H9 (cell line): ENCODE measurements around the gene C18orf63. TPM values are rescaled to one million over a fixed set of nuclear protein-coding genes. Genes with fewer than 3 reads are reported as not detected.

Source experiments
- DNase-seq: peaks from one replicate; pipeline ENCODE4 v3.0.0-alpha.2; 2017
- H2AFZ ChIP-seq: one replicate; pipeline ENCODE4 v1.6.1; 2013; ENCODE audit warnings: mild to moderate bottlenecking, low read length, control low read depth, moderate library complexity
- H2AK5ac ChIP-seq: 2 replicates; pipeline ENCODE4 v1.6.1; 2013; ENCODE audit warnings: low read length, control low read depth, mixed read lengths; ENCODE audit not compliant: insufficient read length
- H2BK120ac ChIP-seq: one replicate; pipeline ENCODE4 v1.6.1; 2013; ENCODE audit warnings: low read depth, mild to moderate bottlenecking, low read length, control low read depth, inconsistent platforms; ENCODE audit not compliant: poor library complexity, severe bottlenecking
- H2BK12ac ChIP-seq: 2 replicates; pipeline ENCODE4 v1.6.1; 2013; ENCODE audit warnings: low read length, control low read depth, mixed read lengths, low read depth; ENCODE audit not compliant: insufficient read length
- H2BK15ac ChIP-seq: 2 replicates; pipeline ENCODE4 v1.6.1; 2013; ENCODE audit warnings: low read depth, low read length, control low read depth
- H2BK20ac ChIP-seq: one replicate; pipeline ENCODE4 v1.6.1; 2013; ENCODE audit warnings: low read depth, mild to moderate bottlenecking, low read length, control low read depth, inconsistent platforms; ENCODE audit not compliant: poor library complexity, severe bottlenecking
- H2BK5ac ChIP-seq: 2 replicates; pipeline ENCODE4 v1.6.1; 2013; ENCODE audit warnings: low read length, control low read depth, mixed read lengths; ENCODE audit not compliant: insufficient read length
- H3K14ac ChIP-seq: 2 replicates; pipeline ENCODE4 v1.6.1; 2013; ENCODE audit warnings: low read length, control low read depth; ENCODE audit not compliant: insufficient read depth
- H3K18ac ChIP-seq: 2 replicates; pipeline ENCODE4 v1.6.1; 2013; ENCODE audit warnings: low read depth, mild to moderate bottlenecking, mixed read lengths, low read length, control low read depth; ENCODE audit not compliant: insufficient read length
- H3K23ac ChIP-seq: 2 replicates; pipeline ENCODE4 v1.6.1; 2013; ENCODE audit warnings: low read length, control low read depth, mixed read lengths, low read depth; ENCODE audit not compliant: insufficient read length
- H3K23me2 ChIP-seq: 2 replicates; pipeline ENCODE4 v1.6.1; 2013; ENCODE audit warnings: low read depth, mild to moderate bottlenecking, mixed read lengths, low read length, control low read depth; ENCODE audit not compliant: insufficient read length, poor library complexity, severe bottlenecking
- H3K27ac ChIP-seq: 2 replicates; pipeline ENCODE4 v1.5.1; 2013; ENCODE audit warnings: low read length, control low read depth, mixed read lengths, low read depth; ENCODE audit not compliant: insufficient read length
- H3K27me3 ChIP-seq: 2 replicates; pipeline ENCODE4 v1.6.1; 2013; ENCODE audit warnings: low read length, control low read depth, inconsistent platforms; ENCODE audit not compliant: insufficient read depth
- H3K4ac ChIP-seq: 2 replicates; pipeline ENCODE4 v1.6.1; 2013; ENCODE audit warnings: low read depth, mild to moderate bottlenecking, control low read depth, inconsistent platforms, low read length, moderate library complexity
- H3K4me1 ChIP-seq: 2 replicates; pipeline ENCODE4 v1.6.1; 2013; ENCODE audit warnings: low read length, control low read depth, inconsistent platforms; ENCODE audit not compliant: insufficient read depth
- H3K4me2 ChIP-seq: 2 replicates; pipeline ENCODE4 v1.6.1; 2013; ENCODE audit warnings: low read length, control low read depth, mixed read lengths; ENCODE audit not compliant: insufficient read length, insufficient read depth
- H3K56ac ChIP-seq: 2 replicates; pipeline ENCODE4 v1.6.1; 2013; ENCODE audit warnings: low read depth, mild to moderate bottlenecking, mixed read lengths, low read length, control low read depth; ENCODE audit not compliant: insufficient read length
- H3K79me1 ChIP-seq: 2 replicates; pipeline ENCODE4 v1.6.1; 2013; ENCODE audit warnings: low read depth, mild to moderate bottlenecking, moderate library complexity, low read length, control low read depth, inconsistent platforms; ENCODE audit not compliant: insufficient read depth, poor library complexity, severe bottlenecking
- H3K79me2 ChIP-seq: 2 replicates; pipeline ENCODE4 v1.6.1; 2013; ENCODE audit warnings: low read length, control low read depth, inconsistent platforms; ENCODE audit not compliant: insufficient read depth
- H3K9ac ChIP-seq: 2 replicates; pipeline ENCODE4 v1.6.1; 2013; ENCODE audit warnings: low read length, control low read depth, mixed read lengths; ENCODE audit not compliant: insufficient read length; ENCODE audit errors: extremely low read depth
- H3K9me3 ChIP-seq: one replicate; pipeline ENCODE4 v1.6.1; 2013; ENCODE audit warnings: low read depth, low read length, inconsistent platforms; ENCODE audit not compliant: control insufficient read depth
- H3T11ph ChIP-seq: one replicate; pipeline ENCODE4 v1.6.1; 2013; ENCODE audit warnings: mild to moderate bottlenecking, low read length, control low read depth, inconsistent platforms
- H4K20me1 ChIP-seq: one replicate; pipeline ENCODE4 v1.6.1; 2013; ENCODE audit not compliant: control insufficient read depth, insufficient read length, insufficient read depth
- H4K5ac ChIP-seq: 2 replicates; pipeline ENCODE4 v1.6.1; 2013; ENCODE audit warnings: low read depth, mild to moderate bottlenecking, mixed read lengths, low read length, control low read depth; ENCODE audit not compliant: insufficient read length
- H4K8ac ChIP-seq: replicated peaks from 2 replicates; pipeline ENCODE4 v1.6.1; 2013; ENCODE audit warnings: low read length, control low read depth, mixed read lengths, low read depth; ENCODE audit not compliant: insufficient read length
- H4K91ac ChIP-seq: 2 replicates; pipeline ENCODE4 v1.6.1; 2013; ENCODE audit warnings: low read depth, mild to moderate bottlenecking, moderate library complexity, mixed read lengths, low read length, control low read depth; ENCODE audit not compliant: insufficient read length
- H3K27ac Mint-ChIP-seq, 3 experiments: 2 replicates in 2 of 3; 3 replicates in 1 of 3; pipeline ENCODE4 v1.8.0; 2020 to 2021; ENCODE audit warnings: mixed read lengths in 3 of 3, mild to moderate bottlenecking in 1 of 3, moderate library complexity in 1 of 3
- H3K27me3 Mint-ChIP-seq: 2 replicates; pipeline ENCODE4 v1.8.0; 2021; ENCODE audit warnings: low read depth, mild to moderate bottlenecking, moderate library complexity, mixed read lengths
- H3K36me3 Mint-ChIP-seq, 3 experiments: 2 replicates in 2 of 3; 3 replicates in 1 of 3; pipeline ENCODE4 v1.8.0; 2020 to 2021; ENCODE audit warnings: low read depth in 3 of 3, mixed read lengths in 3 of 3; ENCODE audit not compliant: insufficient read depth in 1 of 3
- H3K4me1 Mint-ChIP-seq, 2 experiments: 2 replicates each; pipeline ENCODE4 v1.8.0; 2020; ENCODE audit warnings: mixed read lengths in 2 of 2
- H3K4me3 Mint-ChIP-seq, 2 experiments: 2 replicates in 1 of 2; 3 replicates in 1 of 2; pipeline ENCODE4 v1.8.0; 2020 to 2021; ENCODE audit warnings: mild to moderate bottlenecking in 2 of 2, mixed read lengths in 2 of 2, moderate library complexity in 1 of 2
- H3K9me3 Mint-ChIP-seq, 2 experiments: 2 replicates in 1 of 2; 3 replicates in 1 of 2; pipeline ENCODE4 v1.8.0; 2020; ENCODE audit warnings: mild to moderate bottlenecking in 2 of 2, mixed read lengths in 2 of 2, moderate library complexity in 1 of 2
- CTCF ChIP-seq: fragments of 200-600 bp; sonication (generic); conservative IDR thresholded peaks from 3 replicates; pipeline ENCODE4 v1.8.0; 2021; ENCODE audit warnings: antibody characterized with exemption, mild to moderate bottlenecking
- total RNA-seq: library from RNA; stranded (reverse); gene quantifications from 2 replicates; pipeline ENCODE4 v1.2.1, GENCODE V29; 2021

Gene C18orf63
- total RNA-seq, 1 experiment from 2014 or later = not detected

GRCh38 chr18:74336656-74337055 lies 21.0 kb downstream of the C18orf63 start:
- Histone ChIP-seq H3K27me3 (no peaks in the 10 kb centered on the region), H3K4me1 (no peaks in the 10 kb centered on the region), H3K56ac (no peak overlapping the region), H3K9me3 (no peaks in the 10 kb centered on the region), H3K4ac (no peak overlapping the region), H3K18ac (no peak overlapping the region), H3K79me1 (no peaks in the 10 kb centered on the region), H2BK20ac (no peak overlapping the region), H2BK5ac (no peak overlapping the region), H2BK15ac (no peak overlapping the region), H2BK12ac (no peak overlapping the region), H3K4me2 (no peak overlapping the region), H2AFZ (no peak overlapping the region), H3K14ac (no peak overlapping the region), H2BK120ac (no peak overlapping the region), H4K5ac (no peak overlapping the region), H3K23ac (no peak overlapping the region), H4K20me1 (no peaks in the 10 kb centered on the region), H3K9ac (no peak overlapping the region), H3K23me2 (no peaks in the 10 kb centered on the region), H4K8ac (no peak overlapping the region), H2AK5ac (no peak overlapping the region), H3K79me2 (no peaks in the 10 kb centered on the region), H3K27ac (no peak overlapping the region), H4K91ac (no peak overlapping the region), H3T11ph (no peak overlapping the region)
- Mint-ChIP-seq H3K27ac (no peak overlapping the region), H3K9me3 (peaks cover 0 to 2% of the 10 kb centered on the region in 2 experiments; a peak in 2 of 5 replicates), H3K36me3 (no peaks in the 10 kb centered on the region), H3K4me1 (peaks cover 11 to 14% of the 10 kb centered on the region in 2 experiments), H3K4me3 (no peak overlapping the region), H3K27me3 (no peaks in the 10 kb centered on the region)
- TF ChIP-seq CTCF = no peak
- DNase-seq = no peak
